ENCODE data around the gene NUPR2.
"Not testable (repeated sequence)": the region's sequence is repeated elsewhere in the genome, so short reads cannot be mapped to it uniquely, and the experiment has no call there.

Gene NUPR2

GRCh38 chr7:56083150-56083785, 32.9 kb downstream of the NUPR2 start:
- no peak for DNase-seq

- no peak for DNase-seq
Measured at GRCh38 chr7:56081626-56082340, 34.4 kb downstream of the NUPR2 start.

GRCh38 chr7:56080726-56081435, 35.3 kb downstream of the NUPR2 start:
- DNase-seq: not testable (repeated sequence)

- no peak for DNase-seq
Measured at GRCh38 chr7:56079450-56080185, 36.6 kb downstream of the NUPR2 start.

GRCh38 chr7:56078196-56078595, 38.0 kb downstream of the NUPR2 start:
- no peak for DNase-seq

GRCh38 chr7:56077681-56078080, 38.5 kb downstream of the NUPR2 start:
- no peak for DNase-seq

GRCh38 chr7:56074371-56074791, 41.8 kb downstream of the NUPR2 start:
- peak; percentile 47 for DNase-seq

GRCh38 chr7:56066376-56066775, 49.8 kb downstream of the NUPR2 start:
- DNase-seq: not testable (repeated sequence)
